IMR-90 (cell line): ENCODE data around the gene ASB14.

Experiments
- CTCF ChIP-seq: conservative IDR thresholded peaks from 2 replicates; pipeline ENCODE4 v1.5.1; 2012; ENCODE audit warnings: mild to moderate bottlenecking, low read depth, low read length, improper control_type of control experiment
- FOS ChIP-seq: fragments of 150-350 bp; IDR thresholded peaks from 2 replicates; pipeline ENCODE4 v1.6.1; 2016; ENCODE audit warnings: low read depth, low read length
- MAZ ChIP-seq: IDR thresholded peaks from 2 replicates; pipeline ENCODE4 v1.6.1; 2012; ENCODE audit warnings: low read depth, mild to moderate bottlenecking, low read length, improper control_type of control experiment, moderate library complexity, borderline replicate concordance
- POLR2A ChIP-seq: IDR thresholded peaks from 2 replicates; pipeline ENCODE4 v1.6.1; 2012; ENCODE audit warnings: mild to moderate bottlenecking, low read depth, low read length

- TF ChIP-seq CTCF (no peak), POLR2A (no peak), FOS (no peak), MAZ (no peak)
Measured at GRCh38 chr3:57281715-57282114, 10.8 kb downstream of the ASB14 start.
